Measurements from ENCODE around the gene BST2. TPM values are rescaled to one million over a fixed set of nuclear protein-coding genes. Genes with fewer than 3 reads are reported as not detected.

Gene BST2
- total and polyA plus RNA-seq, 9 of the 15 experiments (the other 6 are each of a cell fraction or from before 2014, with no cell fraction given) = 11.2 to 232 (median 151) TPM

- TF ChIP-seq CTBP1 (IDR thresholded peaks at IDR 0.05; ENCODE audit: borderline replicate concordance) (peak; percentile 76; the same call in 1 of the 2 replicates), ADNP (tag; IDR thresholded peaks at IDR 0.05) (no peak), TCFL5 (CRISPR knock-in tag; conservative IDR thresholded peaks at IDR 0.05) (no peak), MYC (IDR thresholded peaks at IDR 0.05; ENCODE audit: low read depth, low read length) (0 out of 2 replicates have a peak, but pooled peaks have one; percentile 45), MYC (CRISPR knock-in tag; IDR thresholded peaks at IDR 0.05; ENCODE audit: borderline replicate concordance, low read depth) (no peak), TEAD4 (IDR thresholded peaks at IDR 0.05; ENCODE audit: low read length) (peak; percentile 59), TEAD4 (CRISPR knock-in tag; IDR thresholded peaks at IDR 0.05; ENCODE audit: borderline replicate concordance) (no peak), ZC3H11A (IDR thresholded peaks at IDR 0.05; ENCODE audit: low read depth, low read length) (no peak), TBL1XR1 (IDR thresholded peaks at IDR 0.05; ENCODE audit: low read length in 2 of 2) (no peak), ZNF263 (CRISPR knock-in tag; IDR thresholded peaks at IDR 0.05; ENCODE audit: borderline replicate concordance) (peak; percentile 53; the same call in 1 of the 2 replicates), RAD21 (CRISPR knock-in tag; conservative IDR thresholded peaks at IDR 0.05 in 1 of 2, IDR thresholded peaks at IDR 0.05 in 1 of 2) (peak; percentile 49 to 71), HDAC1 (IDR thresholded peaks at IDR 0.05) (0 out of 4 replicates have a peak, but pooled peaks of 1 of the 2 experiments have one; percentile 29), HNRNPK (IDR thresholded peaks at IDR 0.05; ENCODE audit: low read depth, low read length, poor library complexity, severe bottlenecking) (no peak), ZNF384 (IDR thresholded peaks at IDR 0.05; ENCODE audit: low read depth, low read length) (peak; percentile 61), HDAC2 (IDR thresholded peaks at IDR 0.05) (0 out of 2 replicates have a peak, but pooled peaks have one; percentile 47), ZFP1 (CRISPR knock-in tag; IDR thresholded peaks at IDR 0.05) (no peak), JUND (IDR thresholded peaks at IDR 0.05; ENCODE audit: borderline replicate concordance, low read depth, low read length) (peak; percentile 32; the same call in 1 of the 2 replicates), JUND (tag; IDR thresholded peaks at IDR 0.05; ENCODE audit: borderline replicate concordance, low read depth, low read length) (no peak; the same call in 2 of the 3 replicates), ZNF133 (CRISPR knock-in tag; IDR thresholded peaks at IDR 0.05) (no peak), CEBPB (tag; IDR thresholded peaks at IDR 0.05) (no peak), ARID2 (IDR thresholded peaks at IDR 0.05) (0 out of 2 replicates have a peak, but pooled peaks have one; percentile 39)
- TF ChIP-seq, protein P1, sequence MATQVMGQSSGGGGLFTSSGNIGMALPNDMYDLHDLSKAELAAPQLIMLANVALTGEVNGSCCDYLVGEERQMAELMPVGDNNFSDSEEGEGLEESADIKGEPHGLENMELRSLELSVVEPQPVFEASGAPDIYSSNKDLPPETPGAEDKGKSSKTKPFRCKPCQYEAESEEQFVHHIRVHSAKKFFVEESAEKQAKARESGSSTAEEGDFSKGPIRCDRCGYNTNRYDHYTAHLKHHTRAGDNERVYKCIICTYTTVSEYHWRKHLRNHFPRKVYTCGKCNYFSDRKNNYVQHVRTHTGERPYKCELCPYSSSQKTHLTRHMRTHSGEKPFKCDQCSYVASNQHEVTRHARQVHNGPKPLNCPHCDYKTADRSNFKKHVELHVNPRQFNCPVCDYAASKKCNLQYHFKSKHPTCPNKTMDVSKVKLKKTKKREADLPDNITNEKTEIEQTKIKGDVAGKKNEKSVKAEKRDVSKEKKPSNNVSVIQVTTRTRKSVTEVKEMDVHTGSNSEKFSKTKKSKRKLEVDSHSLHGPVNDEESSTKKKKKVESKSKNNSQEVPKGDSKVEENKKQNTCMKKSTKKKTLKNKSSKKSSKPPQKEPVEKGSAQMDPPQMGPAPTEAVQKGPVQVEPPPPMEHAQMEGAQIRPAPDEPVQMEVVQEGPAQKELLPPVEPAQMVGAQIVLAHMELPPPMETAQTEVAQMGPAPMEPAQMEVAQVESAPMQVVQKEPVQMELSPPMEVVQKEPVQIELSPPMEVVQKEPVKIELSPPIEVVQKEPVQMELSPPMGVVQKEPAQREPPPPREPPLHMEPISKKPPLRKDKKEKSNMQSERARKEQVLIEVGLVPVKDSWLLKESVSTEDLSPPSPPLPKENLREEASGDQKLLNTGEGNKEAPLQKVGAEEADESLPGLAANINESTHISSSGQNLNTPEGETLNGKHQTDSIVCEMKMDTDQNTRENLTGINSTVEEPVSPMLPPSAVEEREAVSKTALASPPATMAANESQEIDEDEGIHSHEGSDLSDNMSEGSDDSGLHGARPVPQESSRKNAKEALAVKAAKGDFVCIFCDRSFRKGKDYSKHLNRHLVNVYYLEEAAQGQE (IDR thresholded peaks at IDR 0.05; ENCODE audit: borderline replicate concordance) = peak; percentile 71
- TF ChIP-seq, protein P1 (CRISPR knock-in tag; IDR thresholded peaks at IDR 0.05; ENCODE audit: low read depth) = no peak
These were observed 19.4 kb upstream of the BST2 start (continued) for GRCh38 chr19:17424743-17425365.
